Thymus (tissue), 11 donors: ENCODE results near the gene ZNF428. TPM values are rescaled to one million over a fixed set of nuclear protein-coding genes. Genes with fewer than 3 reads are reported as not detected.
"Not testable (repeated sequence)": the region's sequence is repeated elsewhere in the genome, so short reads cannot be mapped to it uniquely, and the experiment has no call there.

ENCODE experiments used
- DNase-seq, 9 donors: peaks; one replicate each; pipeline ENCODE4 v3.0.0-alpha.2; 2013; ENCODE audit warnings: low spot score in 9 of 9, low read depth in 6 of 9, missing footprints in 1 of 9
- H3K27ac ChIP-seq, 2 donors: one replicate each; pipeline ENCODE4 v1.5.1; 2013; ENCODE audit warnings: control low read depth in 1 of 2, low read depth in 1 of 2, low read length in 1 of 2, mild to moderate bottlenecking in 1 of 2, moderate library complexity in 1 of 2
- H3K27me3 ChIP-seq, 2 donors: one replicate each; pipeline ENCODE4 v1.5.1; 2013; ENCODE audit warnings: low read length in 1 of 2; ENCODE audit not compliant: control insufficient read depth in 2 of 2, insufficient read depth in 1 of 2
- H3K36me3 ChIP-seq, 2 donors: one replicate each; pipeline ENCODE4 v1.5.1; 2013; ENCODE audit warnings: low read length in 1 of 2, mild to moderate bottlenecking in 1 of 2, moderate library complexity in 1 of 2; ENCODE audit not compliant: control insufficient read depth in 2 of 2, insufficient read depth in 2 of 2
- H3K4me1 ChIP-seq, 2 donors: one replicate each; pipeline ENCODE4 v1.5.1; 2013; ENCODE audit warnings: low read length in 2 of 2; ENCODE audit not compliant: control insufficient read depth in 2 of 2, insufficient read depth in 2 of 2
- H3K4me3 ChIP-seq, 2 donors: one replicate each; pipeline ENCODE4 v1.5.1; 2013; ENCODE audit warnings: low read length in 2 of 2, control low read depth in 1 of 2, mild to moderate bottlenecking in 1 of 2
- H3K9me3 ChIP-seq, 2 donors: one replicate each; pipeline ENCODE4 v1.5.1; 2013; ENCODE audit warnings: low read length in 1 of 2, mild to moderate bottlenecking in 1 of 2; ENCODE audit not compliant: control insufficient read depth in 2 of 2, insufficient read depth in 1 of 2
- WGBS: extraction: QIAGEN DNeasy Blood & Tissue Kit; methylation state at CpG from one replicate; pipeline ENCODE4 v1.1.7; 2013; 5-methylcytosine and 5-hydroxymethylcytosine counted together
- polyA plus RNA-seq: library from polyadenylated mRNA; stranded (reverse); fragments of 200-250 nt; gene quantifications from one replicate; pipeline ENCODE4 v1.2.3, GENCODE V29; 2013
- total RNA-seq: library from RNA; stranded (reverse); fragments of 120-200 nt; gene quantifications from one replicate; pipeline ENCODE4 v1.2.4, GENCODE V29; 2013
- donor health status: healthy.

ZNF428 gene
- total and polyA plus RNA-seq, 2 donors, result 54.8 to 74.3 TPM

GRCh38 chr19:43594710-43595604, 24.5 kb downstream of the ZNF428 start:
- Histone ChIP-seq H3K9me3 (no peaks in the 10 kb centered on the region), H3K4me1 (peaks cover 15 to 40% of the 10 kb centered on the region in 2 donors), H3K4me3 (peak overlapping the region; percentile 73 to 78), H3K27ac (peak overlapping the region; percentile 80 to 82), H3K27me3 (no peaks in the 10 kb centered on the region), H3K36me3 (peaks cover 33 to 42% of the 10 kb centered on the region in 2 donors)
- 2% methylated on average over 64 of the region's 64 CpGs for WGBS
- DNase-seq, result peak; percentile 33 to 90 (median 71)

GRCh38 chr19:43594081-43594697, 25.2 kb downstream of the ZNF428 start:
- WGBS, result 98% methylated on average over 10 of the region's 10 CpGs
- no peak for DNase-seq
- H3K27me3 ChIP-seq, result no peaks in the 10 kb centered on the region
- H3K27ac ChIP-seq, result peak overlapping the region in 1 of 2 donors; percentile 82
- peaks cover 27 to 35% of the 10 kb centered on the region in 2 donors for H3K36me3 ChIP-seq
- H3K4me1 ChIP-seq, result peaks cover 20 to 45% of the 10 kb centered on the region in 2 donors
- no peaks in the 10 kb centered on the region for H3K9me3 ChIP-seq
- H3K4me3 ChIP-seq, result peak overlapping the region; percentile 73 to 78

DNA sequence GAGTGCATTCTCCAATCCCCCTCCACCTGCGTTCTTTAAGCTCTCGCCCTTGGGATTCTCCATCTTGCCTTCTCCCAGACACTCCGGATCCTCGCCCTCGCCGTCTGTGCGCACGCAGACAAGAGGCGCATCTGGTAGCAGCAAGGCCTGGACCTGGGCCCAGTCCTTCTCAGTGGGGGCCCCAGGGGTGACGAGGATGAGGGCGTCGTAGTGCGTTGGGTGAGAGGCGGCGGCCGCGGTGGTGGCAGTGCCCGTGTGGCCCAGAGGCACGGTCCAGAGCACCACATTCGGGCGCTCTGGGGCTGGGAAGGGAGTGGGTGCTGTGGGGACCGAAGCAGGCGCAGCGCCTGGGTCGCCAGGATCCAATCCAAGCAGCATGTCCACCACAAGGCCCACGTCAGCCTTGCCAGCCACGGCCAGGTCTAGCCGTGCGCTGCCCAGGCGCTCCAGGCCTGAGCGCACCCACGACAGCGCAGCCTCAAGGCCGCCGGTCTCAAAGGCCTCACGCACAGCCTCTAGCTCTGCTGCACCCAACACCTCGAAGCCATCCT, 26.6 kb downstream of the ZNF428 start:
- Histone ChIP-seq H3K27me3 (no peaks in the 10 kb centered on the region), H3K36me3 (peaks cover 16 to 27% of the 10 kb centered on the region in 2 donors), H3K27ac (no peak overlapping the region), H3K4me3 (no peak overlapping the region), H3K4me1 (peaks cover 20 to 41% of the 10 kb centered on the region in 2 donors), H3K9me3 (no peaks in the 10 kb centered on the region)
- no peak for DNase-seq
- WGBS, result 98% methylated on average over 37 of the region's 37 CpGs

DNA sequence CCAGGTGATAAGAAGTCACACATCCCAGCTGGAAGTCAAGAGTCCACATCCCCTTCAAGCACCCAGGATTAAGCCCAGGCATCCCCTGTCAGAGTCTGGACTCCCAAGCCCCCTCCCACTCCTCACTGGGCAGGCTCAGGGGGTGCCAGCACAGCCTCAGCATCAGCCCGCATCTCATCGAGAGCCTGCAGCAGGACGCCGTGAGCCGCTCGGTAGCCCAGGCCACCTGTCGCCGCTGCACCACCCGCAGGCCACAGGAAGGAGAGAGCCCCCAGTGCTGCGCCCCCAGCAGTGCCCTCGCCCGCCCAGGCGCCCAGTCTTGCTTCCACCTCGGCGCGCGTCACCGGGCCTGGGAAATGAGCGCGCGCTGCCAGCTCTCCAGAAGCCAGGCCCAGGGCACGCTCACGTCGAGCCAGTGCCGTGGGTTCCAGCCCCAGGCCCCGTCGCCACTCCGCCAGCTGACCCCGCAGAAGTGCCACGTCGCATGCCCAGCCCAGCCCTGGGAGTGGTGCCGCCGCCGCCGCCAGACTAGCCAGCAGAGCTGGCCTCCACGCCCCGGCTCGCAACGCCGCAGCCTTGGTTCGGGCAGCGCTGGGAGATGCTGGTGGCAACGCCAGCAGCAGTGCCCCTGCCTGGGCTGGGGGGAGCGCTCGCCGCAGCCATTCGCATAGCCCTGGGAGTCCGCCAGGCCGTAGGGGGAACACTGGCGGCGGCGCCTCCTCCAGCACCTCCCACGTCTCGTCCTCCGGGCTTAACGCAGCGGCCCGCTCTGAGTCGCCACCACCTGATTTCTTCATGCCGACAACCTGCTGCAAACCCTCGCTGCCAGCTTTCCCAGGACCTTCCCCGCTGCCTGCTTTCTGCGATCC, 27.3 kb downstream of the ZNF428 start:
- no peaks in the 10 kb centered on the region for H3K9me3 ChIP-seq
- no peak overlapping the region for H3K27ac ChIP-seq
- no peak for DNase-seq
- WGBS, result 98% methylated on average over 63 of the region's 63 CpGs
- H3K36me3 ChIP-seq, result peaks cover 16 to 27% of the 10 kb centered on the region in 2 donors
- H3K4me1 ChIP-seq, result peaks cover 16 to 34% of the 10 kb centered on the region in 2 donors
- no peak overlapping the region for H3K4me3 ChIP-seq
- no peaks in the 10 kb centered on the region for H3K27me3 ChIP-seq

DNA sequence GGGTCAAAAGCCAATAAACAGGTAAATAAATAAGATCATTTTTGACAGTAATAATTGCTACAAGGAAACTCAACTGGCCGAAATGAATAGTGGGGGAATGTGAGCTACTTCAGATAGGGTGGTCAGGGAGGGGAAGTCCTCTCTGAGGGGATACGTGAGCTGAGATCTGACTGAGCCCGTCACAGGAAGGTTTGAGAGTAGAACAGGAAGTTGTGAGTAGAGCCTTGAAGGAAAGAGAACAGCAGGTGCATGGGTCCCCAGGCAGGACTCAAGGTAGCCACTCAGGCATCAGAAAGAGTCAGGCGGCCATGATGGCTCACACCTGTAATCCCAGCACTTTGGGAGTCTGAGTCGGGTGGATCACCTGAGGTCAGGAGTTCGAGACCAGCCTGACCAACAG, 29.8 kb downstream of the ZNF428 start:
- Histone ChIP-seq H3K27ac (peak overlapping the region; percentile 38 to 65), H3K27me3 (no peaks in the 10 kb centered on the region), H3K36me3 (peaks cover 30 to 35% of the 10 kb centered on the region in 2 donors), H3K4me3 (no peak overlapping the region), H3K9me3 (no peaks in the 10 kb centered on the region), H3K4me1 (peaks cover 11 to 20% of the 10 kb centered on the region in 2 donors)
- 60% methylated on average over 6 of the region's 6 CpGs for WGBS
- DNase-seq, result peak in 3 of 9 donors; percentile 17 to 61 (median 35)

DNA sequence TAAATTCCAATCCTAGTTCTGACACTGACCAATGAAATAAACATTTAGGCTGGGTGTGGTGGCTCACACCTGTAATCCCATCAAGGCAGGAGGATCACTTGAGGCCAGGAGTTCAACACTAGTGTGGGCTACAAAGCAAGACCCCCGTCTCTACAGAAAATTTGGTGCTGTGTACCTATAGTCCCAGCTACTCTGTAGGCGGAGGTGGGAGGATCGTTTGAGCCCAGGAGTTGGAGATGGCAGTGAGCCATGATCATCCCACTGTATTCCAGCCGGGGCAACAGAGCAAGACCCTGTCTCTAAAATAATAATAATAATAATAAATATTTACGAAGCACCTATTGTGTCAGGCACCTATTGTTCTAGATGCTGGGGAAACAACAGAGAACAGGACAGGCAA, 30.2 kb downstream of the ZNF428 start:
- DNase-seq, result no peak
- no peaks in the 10 kb centered on the region for H3K9me3 ChIP-seq
- peaks cover 30 to 35% of the 10 kb centered on the region in 2 donors for H3K36me3 ChIP-seq
- WGBS, result 97% methylated on average over 5 of the region's 5 CpGs
- H3K27ac ChIP-seq, result peak overlapping the region in 1 of 2 donors; percentile 36
- H3K27me3 ChIP-seq, result no peaks in the 10 kb centered on the region
- no peak overlapping the region for H3K4me3 ChIP-seq
- H3K4me1 ChIP-seq, result peaks cover 7 to 16% of the 10 kb centered on the region in 2 donors

DNA sequence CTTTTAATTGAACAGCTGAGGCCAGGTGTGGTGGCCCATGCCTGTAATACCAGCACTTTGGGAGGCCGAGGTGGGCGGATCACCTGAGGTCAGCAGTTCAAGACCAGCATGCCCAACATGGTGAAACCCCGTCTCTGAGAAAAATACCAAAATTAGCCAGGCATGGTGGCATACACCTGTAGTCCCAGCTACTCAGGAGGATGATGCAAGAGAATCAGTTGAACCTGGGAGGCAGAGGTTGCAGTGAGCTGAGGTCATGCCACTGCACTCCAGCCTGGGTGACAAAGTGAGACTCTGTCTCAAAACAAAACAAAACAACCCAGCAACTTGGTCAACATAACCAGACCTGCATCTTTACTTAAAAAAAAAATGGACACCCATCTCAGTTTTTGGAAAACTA, 32.4 kb downstream of the ZNF428 start:
- not testable (repeated sequence) for H3K27me3 ChIP-seq, H3K9me3 ChIP-seq, H3K4me3 ChIP-seq, H3K27ac ChIP-seq, DNase-seq, H3K4me1 ChIP-seq
- 98% methylated on average over 3 of the region's 3 CpGs for WGBS
- H3K36me3 ChIP-seq, result peaks cover 14% of the 10 kb centered on the region in 2 donors

GRCh38 chr19:43586346-43586745, 33.1 kb downstream of the ZNF428 start:
- H3K4me3 ChIP-seq, result no peak overlapping the region
- no peak overlapping the region for H3K27ac ChIP-seq
- H3K36me3 ChIP-seq, result peaks cover 11 to 14% of the 10 kb centered on the region in 2 donors
- H3K9me3 ChIP-seq, result no peaks in the 10 kb centered on the region
- no peak for DNase-seq
- H3K27me3 ChIP-seq, result no peaks in the 10 kb centered on the region
- WGBS, result 97% methylated on average over 2 of the region's 2 CpGs
- peaks cover 6 to 15% of the 10 kb centered on the region in 2 donors for H3K4me1 ChIP-seq
